Dermis lymphatic vessel endothelial cell (primary cell): Measurements from ENCODE around the gene ERVFRD-1. TPM values are rescaled to one million over a fixed set of nuclear protein-coding genes. Genes with fewer than 3 reads are reported as not detected.

Experiments used
- total RNA-seq: library from RNA; depleted of rRNA; stranded (reverse); fragments of >200 nt; gene quantifications from 2 replicates; pipeline ENCODE4 v1.2.1, GENCODE V29; 2014

The ERVFRD-1 gene, protein sequence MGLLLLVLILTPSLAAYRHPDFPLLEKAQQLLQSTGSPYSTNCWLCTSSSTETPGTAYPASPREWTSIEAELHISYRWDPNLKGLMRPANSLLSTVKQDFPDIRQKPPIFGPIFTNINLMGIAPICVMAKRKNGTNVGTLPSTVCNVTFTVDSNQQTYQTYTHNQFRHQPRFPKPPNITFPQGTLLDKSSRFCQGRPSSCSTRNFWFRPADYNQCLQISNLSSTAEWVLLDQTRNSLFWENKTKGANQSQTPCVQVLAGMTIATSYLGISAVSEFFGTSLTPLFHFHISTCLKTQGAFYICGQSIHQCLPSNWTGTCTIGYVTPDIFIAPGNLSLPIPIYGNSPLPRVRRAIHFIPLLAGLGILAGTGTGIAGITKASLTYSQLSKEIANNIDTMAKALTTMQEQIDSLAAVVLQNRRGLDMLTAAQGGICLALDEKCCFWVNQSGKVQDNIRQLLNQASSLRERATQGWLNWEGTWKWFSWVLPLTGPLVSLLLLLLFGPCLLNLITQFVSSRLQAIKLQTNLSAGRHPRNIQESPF
- total RNA-seq = not detected in 2 replicates

DNA sequence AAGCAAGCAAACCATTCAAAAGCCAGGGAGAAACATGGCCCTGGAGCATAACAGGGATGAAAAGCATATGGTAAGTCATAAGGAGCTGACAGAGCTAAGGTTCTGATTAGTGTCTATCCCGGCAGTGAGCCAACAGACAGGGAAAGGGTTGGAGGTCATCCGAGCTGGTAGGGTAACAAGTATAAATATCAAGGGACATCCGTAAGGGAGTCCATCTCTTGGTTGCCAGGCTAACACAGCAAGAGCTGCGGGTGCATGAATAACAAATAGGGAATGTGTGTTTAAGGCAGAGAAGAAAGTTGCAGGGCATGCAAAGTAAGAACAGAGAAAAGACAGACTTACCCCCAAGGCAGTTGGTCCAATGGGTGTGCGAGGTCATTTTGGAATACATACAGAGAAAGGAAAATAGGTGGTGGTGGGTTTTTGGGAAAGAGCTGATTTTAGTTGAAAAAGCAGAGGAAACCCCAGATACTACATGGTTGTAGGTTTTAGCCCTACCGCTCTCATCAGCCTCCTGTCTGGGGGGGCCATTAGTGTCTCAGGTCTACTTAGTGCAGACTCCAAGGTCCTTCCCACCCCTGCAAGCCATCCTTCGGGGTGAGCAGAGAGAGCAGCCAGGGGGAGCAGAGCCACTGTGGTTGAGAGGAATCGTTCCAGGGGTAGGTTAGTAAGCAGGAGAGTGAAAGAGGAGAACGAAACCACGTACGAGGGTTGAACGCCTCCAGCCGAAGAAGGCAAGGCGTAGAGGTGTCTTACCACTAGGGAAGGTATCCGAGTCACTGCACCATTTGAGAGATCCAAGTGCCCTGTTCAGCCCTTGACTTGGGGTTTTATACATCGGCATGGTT lies at the start of gene ERVFRD-1:
ERVFRD-1 (minus strand) TSS at position 805 of the 848 bp plus-strand sequence. CDS start 6,415 bp downstream, outside the sequence.

DNA sequence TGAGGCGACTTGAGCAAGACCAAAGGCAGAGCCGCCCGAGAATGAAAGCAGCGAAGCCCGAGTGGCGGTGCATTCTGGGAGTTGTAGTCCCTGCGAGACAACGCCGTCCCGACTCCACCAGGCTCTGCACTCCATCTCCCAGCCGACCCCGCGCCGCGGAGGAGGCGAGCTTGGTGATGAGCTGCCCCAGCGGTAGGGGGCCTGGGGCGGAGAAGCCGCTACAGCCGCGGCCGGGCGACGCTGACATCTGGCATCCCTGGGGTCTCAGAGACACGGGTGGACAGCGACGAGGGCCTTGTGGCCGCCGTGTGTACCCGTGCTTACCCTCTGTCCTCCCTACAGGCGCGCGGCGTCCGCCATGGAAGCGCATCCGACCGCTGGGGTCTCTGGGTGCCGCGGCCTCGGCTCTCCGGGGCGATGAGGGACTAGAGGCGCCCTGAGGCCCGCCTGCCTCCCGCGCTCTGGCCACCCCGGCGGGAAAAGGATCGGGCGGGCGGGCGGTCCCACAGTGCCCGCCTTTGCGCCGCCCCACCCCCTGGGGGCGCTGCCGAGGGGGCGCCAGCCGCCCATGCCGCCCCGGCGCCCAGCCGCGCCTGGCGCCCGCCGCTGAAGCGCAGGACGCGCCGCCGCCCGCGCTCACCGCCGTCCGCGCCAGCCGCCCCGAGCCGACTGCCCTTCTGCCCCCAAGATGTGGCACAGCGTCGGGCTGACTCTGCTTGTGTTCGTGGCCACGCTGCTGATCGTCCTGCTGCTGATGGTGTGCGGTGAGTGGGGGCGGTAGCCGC lies 17.7 kb downstream of the ERVFRD-1 start, which contains the start of gene SMIM13:
SMIM13 (plus strand) TSS at position 209 of the 785 bp plus-strand sequence; CDS start at position 689, 480 bp downstream.

Other genes starting within 250 kb of the ERVFRD-1 start
- not detected in 2 replicates for gene GCM2, start 229.7 kb downstream of the ERVFRD-1 start, total RNA-seq
- not detected in 2 replicates for gene SYCP2L, start 224.7 kb downstream of the ERVFRD-1 start, total RNA-seq
- gene ELOVL2, start 67.4 kb downstream of the ERVFRD-1 start, total RNA-seq = under 0.01 TPM in 1 of 2 replicates, not detected in the other
- 10.9 and 13.3 TPM in 2 replicates for gene SMIM13, start 17.9 kb downstream of the ERVFRD-1 start, total RNA-seq
- gene NEDD9, start 120.9 kb upstream of the ERVFRD-1 start, total RNA-seq = 74.8 and 233 TPM in 2 replicates